ENCODE results near the gene FHDC1.

DNA sequence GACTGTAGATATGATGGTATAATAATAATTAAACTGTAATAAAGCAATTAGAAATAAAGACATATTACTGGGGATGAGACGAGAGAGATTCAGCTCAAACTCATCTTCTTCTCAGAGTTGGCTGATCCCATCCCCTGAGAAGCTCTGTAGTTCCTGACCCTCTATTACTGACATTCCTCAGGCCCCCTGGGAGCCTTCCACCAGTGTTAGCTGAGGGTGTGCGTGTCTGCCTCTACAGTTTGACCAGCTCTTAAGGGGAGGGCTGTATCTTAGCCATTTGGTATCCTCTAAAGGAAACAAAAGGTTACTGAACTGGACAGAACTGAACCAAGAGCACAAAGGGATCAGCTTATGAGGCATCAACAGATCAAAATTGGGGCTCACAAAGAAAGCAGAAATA, 11.2 kb downstream of the FHDC1 start:
- TF ChIP-seq CTCF (IDR thresholded peaks at IDR 0.05) (no peak), ATF2 (CRISPR knock-in tag; IDR thresholded peaks at IDR 0.05; ENCODE audit: borderline replicate concordance, low read depth) (no peak), NFE2L1 (CRISPR knock-in tag; IDR thresholded peaks at IDR 0.05) (no peak), NFYB (CRISPR knock-in tag; conservative IDR thresholded peaks at IDR 0.05; ENCODE audit: low read depth) (no peak), AFF4 (CRISPR knock-in tag; IDR thresholded peaks at IDR 0.05; ENCODE audit: borderline replicate concordance) (no peak), ELF4 (CRISPR knock-in tag; IDR thresholded peaks at IDR 0.05; ENCODE audit: low read depth) (no peak), TCF7 (CRISPR knock-in tag; IDR thresholded peaks at IDR 0.05; ENCODE audit: low read depth) (no peak)
- TF ChIP-seq, protein P1, sequence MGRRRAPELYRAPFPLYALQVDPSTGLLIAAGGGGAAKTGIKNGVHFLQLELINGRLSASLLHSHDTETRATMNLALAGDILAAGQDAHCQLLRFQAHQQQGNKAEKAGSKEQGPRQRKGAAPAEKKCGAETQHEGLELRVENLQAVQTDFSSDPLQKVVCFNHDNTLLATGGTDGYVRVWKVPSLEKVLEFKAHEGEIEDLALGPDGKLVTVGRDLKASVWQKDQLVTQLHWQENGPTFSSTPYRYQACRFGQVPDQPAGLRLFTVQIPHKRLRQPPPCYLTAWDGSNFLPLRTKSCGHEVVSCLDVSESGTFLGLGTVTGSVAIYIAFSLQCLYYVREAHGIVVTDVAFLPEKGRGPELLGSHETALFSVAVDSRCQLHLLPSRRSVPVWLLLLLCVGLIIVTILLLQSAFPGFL (CRISPR knock-in tag; IDR thresholded peaks at IDR 0.05; ENCODE audit: borderline replicate concordance) = no peak
- TF ChIP-seq, protein P2, sequence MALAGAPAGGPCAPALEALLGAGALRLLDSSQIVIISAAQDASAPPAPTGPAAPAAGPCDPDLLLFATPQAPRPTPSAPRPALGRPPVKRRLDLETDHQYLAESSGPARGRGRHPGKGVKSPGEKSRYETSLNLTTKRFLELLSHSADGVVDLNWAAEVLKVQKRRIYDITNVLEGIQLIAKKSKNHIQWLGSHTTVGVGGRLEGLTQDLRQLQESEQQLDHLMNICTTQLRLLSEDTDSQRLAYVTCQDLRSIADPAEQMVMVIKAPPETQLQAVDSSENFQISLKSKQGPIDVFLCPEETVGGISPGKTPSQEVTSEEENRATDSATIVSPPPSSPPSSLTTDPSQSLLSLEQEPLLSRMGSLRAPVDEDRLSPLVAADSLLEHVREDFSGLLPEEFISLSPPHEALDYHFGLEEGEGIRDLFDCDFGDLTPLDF (CRISPR knock-in tag; IDR thresholded peaks at IDR 0.05) = no peak

All from WTC11 (cell line).